ENCODE measurements around the gene CAMK2B.

Gene CAMK2B

GRCh38 chr7:44235582-44236332 lies 89.6 kb downstream of the CAMK2B start:
- in situ Hi-C loops (cut with HindIII; ENCODE audit: low sequenced_read_pairs), result no loop called here

- in situ Hi-C loops (cut with HindIII; ENCODE audit: low sequenced_read_pairs), result no loop called here
Measured at GRCh38 chr7:44235066-44235465, 90.3 kb downstream of the CAMK2B start.

DNA sequence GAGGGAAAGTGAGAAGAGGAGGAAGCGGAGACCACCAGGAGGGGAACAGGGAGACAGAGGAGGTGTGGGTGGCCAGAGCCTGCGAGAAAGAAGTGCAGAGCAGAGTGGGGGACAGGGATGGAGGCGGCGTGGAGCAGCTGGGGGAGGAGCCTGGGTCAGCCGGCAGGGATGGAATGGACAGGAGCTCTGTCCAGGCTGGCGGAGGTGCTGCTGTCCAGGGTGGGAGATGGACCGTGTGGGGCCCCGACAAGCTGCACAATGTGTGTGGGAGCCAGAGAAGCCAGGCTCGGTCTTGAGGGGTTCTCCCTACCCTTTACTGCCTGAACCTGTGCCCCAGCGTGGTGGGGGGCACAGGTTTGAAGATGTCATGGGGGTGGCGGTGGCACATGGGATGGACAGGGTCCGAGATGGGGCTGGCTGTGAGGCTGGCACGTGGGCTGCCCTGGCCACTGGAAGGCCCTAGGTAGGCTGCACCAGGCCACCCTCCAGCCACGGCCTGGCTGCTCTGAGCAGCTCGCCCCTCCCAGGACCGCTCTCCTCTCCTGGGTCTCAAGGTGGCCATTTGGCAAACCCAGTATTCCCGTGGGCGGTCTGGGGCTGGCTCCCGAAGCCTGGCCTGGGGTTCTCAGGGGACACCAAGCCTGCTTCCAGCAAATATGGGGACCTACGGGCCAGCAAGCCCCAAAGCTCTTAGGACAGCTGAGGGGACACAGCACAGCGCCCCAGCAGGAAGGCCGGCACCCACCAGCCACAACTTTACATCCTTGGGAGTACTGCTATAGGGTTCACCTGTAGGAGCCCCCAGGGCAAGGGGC lies 92.3 kb downstream of the CAMK2B start:
- in situ Hi-C loops (cut with HindIII; ENCODE audit: low sequenced_read_pairs), result no loop called here

GRCh38 chr7:44232396-44232795 lies 93.0 kb downstream of the CAMK2B start:
- in situ Hi-C loops (cut with HindIII; ENCODE audit: low sequenced_read_pairs), result no loop called here

- in situ Hi-C loops (cut with HindIII; ENCODE audit: low sequenced_read_pairs), result no loop called here
Measured at GRCh38 chr7:44231088-44231487, 94.3 kb downstream of the CAMK2B start.

GRCh38 chr7:44230286-44230685 lies 95.1 kb downstream of the CAMK2B start:
- in situ Hi-C loops (cut with HindIII; ENCODE audit: low sequenced_read_pairs), result no loop called here

DNA sequence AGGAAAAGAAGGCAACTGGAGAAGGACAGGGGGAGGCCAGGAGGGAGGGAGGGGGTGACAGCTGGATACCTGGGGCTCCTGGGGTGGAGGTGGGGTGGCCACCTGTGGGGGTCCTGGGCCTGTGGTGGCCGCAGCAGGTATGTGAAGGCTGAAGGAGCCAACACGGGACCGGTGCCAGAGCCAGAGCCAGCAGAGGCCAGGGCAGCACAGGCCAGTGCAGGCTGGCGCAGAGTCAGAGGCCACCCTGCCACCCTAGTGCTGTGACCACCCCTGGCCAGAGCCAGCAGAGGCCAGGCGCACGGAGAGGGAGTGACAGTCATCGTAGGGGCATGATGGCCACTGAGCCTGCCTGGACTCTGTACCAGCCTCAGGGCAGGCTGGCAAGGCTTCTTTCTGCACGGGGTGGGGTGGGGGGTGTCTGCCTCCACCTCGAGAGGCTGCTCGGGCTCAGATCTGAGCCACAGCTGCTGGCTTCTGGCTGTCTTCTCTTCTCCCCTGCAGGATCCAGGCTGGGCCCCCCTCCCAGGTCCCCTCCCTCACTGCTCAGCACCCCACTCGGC lies 95.8 kb downstream of the CAMK2B start:
- in situ Hi-C loops (cut with HindIII; ENCODE audit: low sequenced_read_pairs), result no loop called here

- in situ Hi-C loops (cut with HindIII; ENCODE audit: low sequenced_read_pairs), result no loop called here
Measured at GRCh38 chr7:44228571-44229350, 96.6 kb downstream of the CAMK2B start.

DNA sequence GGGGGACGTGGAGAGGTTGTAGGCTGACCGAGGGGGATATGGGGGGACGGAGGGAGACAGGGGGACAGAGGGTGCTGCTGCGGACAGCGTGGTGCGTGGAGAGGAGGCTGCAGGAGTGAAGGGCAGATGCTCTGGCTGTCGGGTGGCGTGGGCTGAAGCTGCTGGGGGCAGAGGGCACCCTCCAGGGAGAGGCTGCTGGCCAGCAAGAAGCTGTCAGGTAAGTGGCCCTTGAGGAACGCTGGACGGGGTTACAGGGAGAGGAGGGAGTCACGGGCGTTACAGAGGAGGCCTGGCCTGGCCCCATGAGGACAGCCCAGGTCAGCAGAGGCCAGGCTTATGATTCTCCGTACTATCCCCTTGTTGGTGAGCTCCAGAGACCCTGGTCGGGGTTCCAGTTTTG lies 97.5 kb downstream of the CAMK2B start:
- in situ Hi-C loops (cut with HindIII; ENCODE audit: low sequenced_read_pairs), result no loop called here

DNA sequence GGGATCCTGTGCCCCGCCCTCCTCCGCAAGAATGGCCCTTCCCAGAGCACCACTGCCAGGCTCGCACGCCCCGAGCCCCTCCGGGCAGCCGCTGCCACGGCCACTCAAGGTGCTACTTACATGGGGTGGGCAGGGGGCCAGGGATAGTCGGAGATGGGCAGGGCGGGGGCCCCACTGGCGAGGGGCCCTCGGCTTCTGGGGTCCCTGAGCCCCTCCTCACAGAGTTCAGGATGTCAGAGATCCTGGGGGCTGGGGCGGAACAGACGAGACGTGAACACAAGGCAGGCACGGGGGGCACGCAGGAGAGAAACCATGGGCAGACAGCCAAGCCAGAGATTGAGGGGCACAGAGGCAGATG lies 99.0 kb downstream of the CAMK2B start:
- in situ Hi-C loops (cut with HindIII; ENCODE audit: low sequenced_read_pairs), result no loop called here

GRCh38 chr7:44225566-44226395 lies 99.6 kb downstream of the CAMK2B start:
- in situ Hi-C loops (cut with HindIII; ENCODE audit: low sequenced_read_pairs), result no loop called here

GRCh38 chr7:44224974-44225565 lies 100.3 kb downstream of the CAMK2B start:
- in situ Hi-C loops (cut with HindIII; ENCODE audit: low sequenced_read_pairs), result loop anchor here (25.0 kb wide), 1 partner anchor 337 kb away; the partner anchor contains the start of gene DDX56

DNA sequence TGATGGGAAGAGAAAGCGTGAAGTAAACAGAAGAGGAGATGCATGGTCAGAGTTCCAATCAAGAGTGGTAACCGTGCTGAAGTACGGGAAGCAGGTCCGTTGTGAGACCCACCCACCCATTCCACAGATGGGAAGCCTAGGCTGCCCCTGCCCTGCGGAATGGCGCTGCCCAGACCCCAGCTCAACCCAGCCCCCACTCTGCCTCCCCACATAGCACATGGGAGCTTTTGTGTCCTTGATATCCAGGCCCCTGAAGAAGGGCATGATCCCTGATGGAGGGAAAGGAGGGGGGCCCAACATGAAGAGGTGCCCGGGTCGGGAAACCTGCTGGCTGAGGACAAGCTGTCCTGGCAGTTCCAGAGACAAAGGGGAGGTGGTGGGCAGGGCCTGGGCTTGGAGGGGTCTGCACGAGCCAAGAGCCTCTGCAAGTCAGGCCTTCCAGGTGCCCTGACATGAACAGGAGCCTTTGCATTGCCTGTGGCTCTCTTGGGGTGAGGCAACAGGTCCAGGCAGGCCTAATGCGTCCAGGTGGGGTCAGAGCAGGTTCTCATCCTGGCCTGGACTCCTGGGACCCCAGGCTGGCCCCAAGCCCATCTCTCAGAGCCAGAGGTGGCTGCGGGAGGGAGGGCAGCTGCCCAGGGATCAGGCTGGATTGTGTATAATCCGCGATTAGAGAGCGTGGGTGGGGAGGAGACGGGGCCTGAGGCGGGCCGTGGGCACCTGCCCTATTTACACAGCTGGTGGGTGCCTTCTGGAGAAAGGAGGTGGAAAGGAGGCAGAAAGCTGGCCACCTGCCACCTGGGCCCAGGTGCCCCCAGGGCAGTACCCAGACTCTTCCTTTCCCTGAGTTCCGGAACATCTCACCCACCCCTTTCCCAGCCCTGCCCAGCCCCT lies 101.1 kb downstream of the CAMK2B start:
- in situ Hi-C loops (cut with HindIII; ENCODE audit: low sequenced_read_pairs), result loop anchor here (25.0 kb wide), 1 partner anchor 338 kb away; the partner anchor contains the start of gene DDX56

DNA sequence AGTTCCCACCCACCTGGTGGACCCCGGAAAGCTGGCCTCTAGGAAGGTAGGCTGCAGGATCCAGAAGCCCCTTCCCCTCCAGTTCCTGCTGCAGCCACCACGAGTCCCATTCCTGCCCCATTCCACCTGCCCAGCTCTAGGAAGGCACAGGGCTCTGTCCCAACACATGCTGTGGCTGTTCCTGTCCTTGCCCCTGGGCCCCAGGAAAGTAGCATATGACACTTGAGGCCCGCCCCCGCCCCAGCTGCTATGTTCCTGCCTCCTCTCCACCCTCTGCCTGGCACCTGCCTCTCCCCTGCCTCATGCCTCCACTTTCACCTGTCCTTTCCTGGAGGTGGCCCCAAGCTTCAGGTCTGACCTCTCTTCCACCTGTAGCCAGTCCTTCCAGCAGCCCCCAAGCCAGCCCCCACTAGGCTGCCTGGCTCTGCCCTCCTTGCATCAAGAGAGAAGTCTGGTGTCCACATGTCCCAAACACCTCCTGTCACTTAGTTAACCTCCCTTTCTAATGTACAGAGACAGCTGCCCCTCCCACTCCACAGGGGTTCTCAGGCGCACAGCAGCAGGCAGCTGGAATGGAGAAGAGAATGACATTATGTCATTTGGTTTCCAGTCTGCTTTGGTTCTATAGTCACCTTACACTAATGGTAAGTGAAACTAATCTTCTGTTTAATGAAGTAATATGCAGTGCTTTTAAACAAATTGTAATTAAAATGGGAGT lies 101.9 kb downstream of the CAMK2B start:
- in situ Hi-C loops (cut with HindIII; ENCODE audit: low sequenced_read_pairs), result loop anchor here (25.0 kb wide), 1 partner anchor 339 kb away; the partner anchor contains the start of gene DDX56

DNA sequence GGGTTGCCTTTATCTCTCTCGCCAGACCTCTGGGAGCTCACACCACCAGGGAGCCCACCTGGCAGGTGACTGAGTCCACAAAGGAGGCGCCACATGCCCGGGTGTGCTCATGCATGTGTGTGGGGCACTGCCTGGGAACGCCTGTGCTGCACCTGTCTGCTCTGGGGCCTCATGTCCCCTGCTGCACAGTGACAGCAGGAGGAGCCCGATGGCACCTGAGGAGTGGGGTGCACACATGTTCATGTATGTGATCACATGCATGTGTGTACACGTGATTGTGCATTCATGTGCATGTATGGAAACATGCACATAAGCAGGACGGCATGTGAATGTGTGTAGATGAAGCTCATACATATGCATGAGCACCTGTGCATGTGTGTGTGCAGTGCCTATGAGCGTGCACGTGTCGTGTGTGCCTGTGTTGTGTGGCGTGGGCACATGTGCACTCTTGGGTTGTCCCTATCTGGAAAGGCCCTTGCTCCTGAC lies 102.6 kb downstream of the CAMK2B start:
- in situ Hi-C loops (cut with HindIII; ENCODE audit: low sequenced_read_pairs), result loop anchor here (25.0 kb wide), 1 partner anchor 339 kb away; the partner anchor contains the start of gene DDX56

DNA sequence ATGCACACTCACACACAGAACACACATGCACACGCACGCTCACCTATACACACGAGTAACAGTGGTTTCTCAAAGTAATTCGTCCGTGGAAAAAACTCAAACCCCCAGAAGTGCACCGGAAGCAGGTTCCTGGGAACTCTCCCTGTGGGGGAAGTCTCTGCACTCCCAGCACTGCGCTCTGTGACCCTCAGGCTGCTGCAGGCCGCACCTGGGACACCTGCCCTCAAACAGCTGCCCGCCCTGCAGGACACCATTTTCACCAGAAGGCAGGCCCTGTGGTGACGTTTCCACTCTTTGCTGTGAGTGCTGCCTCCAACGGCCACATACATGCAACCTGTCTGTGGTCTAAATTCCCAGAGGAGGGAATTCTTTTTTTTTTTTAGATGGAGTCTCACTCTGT lies 103.3 kb downstream of the CAMK2B start:
- in situ Hi-C loops (cut with HindIII; ENCODE audit: low sequenced_read_pairs), result loop anchor here (25.0 kb wide), 1 partner anchor 340 kb away; the partner anchor contains the start of gene DDX56

DNA sequence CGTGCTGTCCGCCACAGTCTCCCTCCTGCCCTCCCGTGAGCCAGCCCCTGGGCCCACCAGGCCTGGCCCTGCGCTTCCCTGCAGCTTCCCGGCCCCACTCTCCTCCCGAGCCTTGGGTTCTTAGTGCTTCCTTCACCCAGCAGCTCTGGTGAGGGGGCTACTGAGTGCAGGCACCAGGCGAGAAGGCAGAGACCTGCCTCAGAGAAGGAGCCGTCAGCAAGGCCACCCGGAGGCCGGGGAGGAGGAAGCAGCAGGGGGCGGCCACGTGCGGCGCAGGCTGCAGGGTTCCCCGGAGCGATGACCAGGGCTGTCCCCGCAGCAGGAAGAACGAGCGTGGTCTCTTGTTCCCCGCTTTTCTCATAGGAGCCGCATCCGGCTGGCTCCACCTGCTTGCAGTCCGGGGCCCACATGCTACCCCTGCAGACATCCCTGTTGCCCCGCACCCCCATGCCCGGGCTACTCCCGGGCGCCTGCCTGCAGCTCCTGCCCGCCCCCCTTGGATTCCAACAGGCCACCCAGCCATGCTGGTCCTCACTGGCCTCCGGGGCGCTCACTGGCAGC lies 104.1 kb downstream of the CAMK2B start:
- in situ Hi-C loops (cut with HindIII; ENCODE audit: low sequenced_read_pairs), result loop anchor here (25.0 kb wide), 1 partner anchor 341 kb away; the partner anchor contains the start of gene DDX56
